ENCODE results near the gene LPP.

The LPP gene

GRCh38 chr3:188480011-188480410 lies 326.1 kb downstream of the LPP start:
- DNase-seq (ENCODE audit: low spot score), result no peak

GRCh38 chr3:188482929-188483328 lies 329.0 kb downstream of the LPP start:
- no peak for DNase-seq (ENCODE audit: low spot score)

GRCh38 chr3:188486126-188486525 lies 332.2 kb downstream of the LPP start:
- DNase-seq (ENCODE audit: low spot score), result no peak

GRCh38 chr3:188486952-188487351 lies 333.0 kb downstream of the LPP start:
- no peak for DNase-seq (ENCODE audit: low spot score)

GRCh38 chr3:188487652-188488051 lies 333.7 kb downstream of the LPP start:
- DNase-seq (ENCODE audit: low spot score), result no peak

DNA sequence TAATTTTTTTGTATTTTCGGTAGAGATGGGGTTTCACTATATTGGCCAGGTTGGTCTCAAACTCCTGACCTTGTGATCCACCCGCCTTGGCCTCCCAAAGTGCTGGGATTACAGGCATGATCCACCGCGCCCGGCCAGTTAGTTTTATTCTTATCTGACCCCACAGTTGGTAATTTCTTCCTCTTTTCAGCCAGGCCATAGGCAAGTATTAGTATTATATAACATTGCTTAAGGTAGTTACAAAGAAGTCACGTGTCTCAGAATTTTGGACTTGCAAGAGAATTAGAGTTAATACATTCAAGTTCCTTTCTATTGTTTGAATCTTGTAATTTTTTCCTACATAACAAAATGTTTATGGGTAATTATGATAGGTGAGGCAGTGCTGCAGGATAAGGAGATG lies 334.8 kb downstream of the LPP start:
- no peak for DNase-seq (ENCODE audit: low spot score)

DNA sequence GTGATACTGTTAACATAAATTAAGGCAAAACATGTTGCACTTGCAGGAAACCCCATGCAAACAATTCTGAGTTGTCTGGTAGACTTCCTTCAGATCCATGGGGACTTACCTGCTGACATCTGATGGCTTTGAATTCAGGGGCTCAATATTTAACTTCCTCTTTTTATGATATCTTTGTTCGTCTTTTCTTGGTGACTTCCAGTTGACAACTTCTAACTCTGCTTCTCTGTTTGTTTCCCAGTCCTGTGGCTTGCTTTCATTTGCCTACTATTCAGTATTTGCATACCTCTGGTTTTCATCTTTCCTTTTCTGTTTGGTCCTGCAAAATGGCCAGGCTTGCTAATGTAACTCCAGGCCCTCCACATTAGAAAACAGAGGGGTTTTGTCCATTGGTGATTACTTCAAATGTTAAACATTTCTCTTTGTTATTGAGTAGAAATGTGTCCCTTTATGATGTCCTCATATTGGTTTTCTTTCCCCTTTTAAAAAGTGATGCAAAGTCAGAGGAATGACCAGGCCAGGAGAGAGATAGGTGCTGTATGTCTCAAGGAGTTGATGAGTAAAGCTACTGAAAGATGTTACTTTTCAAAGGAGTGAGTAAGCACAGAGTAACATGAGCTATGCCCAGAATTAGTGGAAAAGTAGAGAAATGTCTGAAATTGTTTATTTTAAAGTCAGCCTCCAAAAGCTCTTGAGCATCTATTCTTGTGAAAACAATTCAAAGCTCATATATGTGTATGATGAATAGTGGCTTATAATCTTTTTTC lies 335.9 kb downstream of the LPP start:
- DNase-seq (ENCODE audit: low spot score), result peak; percentile 74

DNA sequence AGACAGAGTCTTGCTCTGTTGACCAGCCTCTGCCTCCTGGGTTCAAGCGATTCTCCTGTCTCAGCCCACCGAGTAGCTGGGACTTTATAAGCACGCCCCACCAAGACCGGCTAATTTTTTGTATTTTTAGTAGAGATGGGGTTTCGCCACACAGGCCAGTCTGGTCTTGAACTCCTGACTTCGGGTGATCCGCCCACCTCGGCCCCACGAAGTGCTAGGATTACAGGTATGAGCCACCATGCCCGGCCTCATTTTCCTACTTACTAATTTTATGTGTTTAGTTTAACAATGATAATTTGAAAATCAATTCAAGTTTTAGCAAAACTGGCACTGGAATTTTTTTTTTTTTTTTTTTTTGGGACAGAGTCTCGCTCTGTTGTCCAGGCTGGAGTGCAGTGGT lies 336.5 kb downstream of the LPP start:
- no peak for DNase-seq (ENCODE audit: low spot score)

- no peak for DNase-seq (ENCODE audit: low spot score)
Measured at GRCh38 chr3:188491276-188491687, 337.3 kb downstream of the LPP start.

- no peak for DNase-seq (ENCODE audit: low spot score)
Measured at GRCh38 chr3:188496390-188496789, 342.4 kb downstream of the LPP start.

DNA sequence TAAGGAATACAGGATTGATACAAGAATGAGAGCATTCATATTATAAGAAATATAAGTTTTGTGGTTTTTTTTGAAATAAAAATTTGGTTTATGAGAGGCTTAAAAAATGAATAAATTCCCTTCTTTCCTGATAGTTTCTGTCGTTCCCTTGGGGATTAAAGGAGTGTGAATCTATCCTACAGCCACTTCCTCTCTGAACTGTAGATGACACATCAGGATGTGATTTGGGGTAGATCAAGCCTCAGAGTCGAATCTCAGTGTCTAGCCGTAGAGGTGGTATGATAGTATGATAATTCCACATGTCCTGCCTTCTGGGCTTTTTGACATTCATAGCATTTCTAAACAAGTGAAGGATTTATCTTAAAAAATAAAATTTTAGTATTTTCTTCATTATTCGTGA lies 343.1 kb downstream of the LPP start:
- DNase-seq (ENCODE audit: low spot score), result no peak

- DNase-seq (ENCODE audit: low spot score), result no peak
Measured at GRCh38 chr3:188503647-188504046, 349.7 kb downstream of the LPP start.

GRCh38 chr3:188505151-188505550 lies 351.2 kb downstream of the LPP start:
- DNase-seq (ENCODE audit: low spot score), result no peak

DNA sequence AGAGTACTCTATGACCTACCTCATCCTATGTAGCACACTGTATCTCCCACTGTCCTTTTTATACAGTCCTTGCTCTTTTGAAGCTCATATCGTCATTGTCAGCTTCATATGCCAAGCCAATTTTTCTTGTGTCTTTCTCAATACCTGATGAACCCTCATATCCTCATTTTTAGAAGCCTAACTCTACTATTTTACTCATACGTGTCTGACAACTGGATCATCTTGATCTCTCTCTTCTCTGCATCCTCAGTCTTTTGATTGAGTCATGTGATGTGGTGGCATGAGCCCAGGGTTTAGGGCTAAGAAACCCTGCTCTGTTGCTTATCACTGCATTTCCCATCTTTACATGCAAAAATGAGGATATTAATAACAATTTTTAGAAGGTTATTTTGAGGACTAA lies 352.0 kb downstream of the LPP start:
- no peak for DNase-seq (ENCODE audit: low spot score)

DNA sequence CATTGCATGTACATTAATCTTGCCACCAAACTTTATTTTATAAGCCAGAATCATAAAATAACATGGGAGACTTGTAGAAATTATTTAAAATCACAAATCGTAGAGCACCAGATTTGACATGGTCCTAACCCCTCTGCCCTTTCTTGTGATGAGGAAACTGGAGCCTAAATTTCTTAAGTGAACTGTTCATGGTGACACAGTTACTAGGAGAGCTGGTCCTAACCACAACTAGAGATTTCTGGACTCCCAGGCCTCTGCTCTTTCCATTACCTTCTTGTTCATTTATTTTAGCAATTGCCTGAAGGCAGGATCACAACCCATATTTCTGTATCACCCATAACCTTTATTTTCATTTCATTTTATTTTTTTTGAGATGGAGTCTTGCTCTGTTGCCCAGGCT lies 352.5 kb downstream of the LPP start:
- no peak for DNase-seq (ENCODE audit: low spot score)

- DNase-seq (ENCODE audit: low spot score), result peak; percentile 21
Measured at GRCh38 chr3:188507244-188507720, 353.3 kb downstream of the LPP start.

DNA sequence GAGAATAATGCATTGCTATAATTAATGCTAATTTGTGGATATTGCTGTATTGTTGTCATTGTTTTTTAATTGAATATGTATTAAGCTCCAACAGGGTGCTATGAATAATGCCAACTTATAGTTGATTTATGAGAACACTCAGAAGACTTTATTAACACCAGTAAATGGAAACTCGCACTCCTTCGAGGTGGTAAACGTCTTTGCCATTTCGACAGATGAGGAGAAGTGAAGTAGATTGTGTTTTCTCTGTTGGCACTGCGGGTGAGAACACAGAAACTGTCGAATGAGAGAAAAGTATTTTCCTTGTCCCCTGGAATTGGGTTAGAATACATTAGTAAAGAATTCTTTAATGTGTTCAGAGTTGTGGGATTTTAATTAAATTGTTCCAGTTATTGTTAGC lies 354.5 kb downstream of the LPP start:
- no peak for DNase-seq (ENCODE audit: low spot score)

DNA sequence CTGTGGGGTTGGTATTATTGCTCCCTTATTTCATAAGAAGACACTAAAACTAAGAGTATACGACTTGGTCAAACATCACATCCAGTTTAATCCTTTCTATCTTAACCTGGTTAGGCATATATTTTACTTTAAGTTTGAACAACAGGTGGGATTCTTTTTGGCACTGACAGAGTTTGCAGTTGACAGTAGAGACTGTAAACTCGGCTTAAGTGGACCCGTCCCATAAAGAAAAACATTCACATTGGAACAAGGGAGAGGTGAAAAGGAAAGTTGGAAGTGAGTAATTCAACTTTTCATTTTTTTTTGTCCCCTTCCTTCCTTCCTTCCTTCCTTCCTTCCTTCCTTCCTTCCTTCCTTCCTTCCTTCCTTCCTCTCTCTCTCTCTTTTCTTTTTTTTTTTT lies 355.4 kb downstream of the LPP start:
- no peak for DNase-seq (ENCODE audit: low spot score)

DNA sequence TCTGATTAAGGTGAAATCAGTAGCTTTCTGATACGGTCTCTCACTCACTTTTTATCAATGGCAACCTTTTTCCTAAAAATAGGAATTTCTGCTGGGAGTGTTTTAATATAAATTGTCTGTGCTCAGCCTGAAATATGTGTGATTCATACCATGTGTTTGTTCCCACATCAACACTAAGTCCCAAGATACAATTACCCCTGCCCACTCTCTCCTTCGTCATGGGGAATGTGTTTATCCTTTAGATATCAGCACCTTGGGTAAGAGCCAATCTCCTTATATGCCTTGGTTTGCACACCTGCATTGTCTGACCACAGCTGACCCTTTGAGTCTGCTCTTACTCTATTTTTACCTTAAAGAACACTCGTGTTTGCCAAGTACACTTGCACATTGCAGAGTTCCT lies 356.4 kb downstream of the LPP start:
- DNase-seq (ENCODE audit: low spot score), result no peak

GRCh38 chr3:188513662-188514328 lies 359.8 kb downstream of the LPP start:
- no peak for DNase-seq (ENCODE audit: low spot score)

DNA sequence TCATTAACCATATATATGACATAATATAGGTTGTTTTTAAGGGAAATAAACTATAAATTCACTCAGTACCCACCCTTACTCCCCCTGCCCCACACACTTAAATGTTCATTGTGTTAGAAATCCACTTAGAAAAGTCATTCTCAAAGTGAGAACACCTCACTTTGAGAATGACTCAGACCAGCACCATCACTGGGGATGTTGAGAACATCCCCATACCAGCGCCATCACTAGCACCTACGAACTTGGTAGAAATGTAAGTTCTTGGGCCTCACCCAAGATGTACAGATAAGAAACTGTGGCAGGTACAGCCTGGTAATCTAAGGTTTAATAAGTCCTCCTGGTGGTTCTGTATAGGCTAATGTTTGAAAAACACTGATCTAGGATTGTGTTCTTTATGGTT lies 362.6 kb downstream of the LPP start:
- DNase-seq (ENCODE audit: low spot score), result no peak

- no peak for DNase-seq (ENCODE audit: low spot score)
Measured at GRCh38 chr3:188518416-188518815, 364.5 kb downstream of the LPP start.

DNA sequence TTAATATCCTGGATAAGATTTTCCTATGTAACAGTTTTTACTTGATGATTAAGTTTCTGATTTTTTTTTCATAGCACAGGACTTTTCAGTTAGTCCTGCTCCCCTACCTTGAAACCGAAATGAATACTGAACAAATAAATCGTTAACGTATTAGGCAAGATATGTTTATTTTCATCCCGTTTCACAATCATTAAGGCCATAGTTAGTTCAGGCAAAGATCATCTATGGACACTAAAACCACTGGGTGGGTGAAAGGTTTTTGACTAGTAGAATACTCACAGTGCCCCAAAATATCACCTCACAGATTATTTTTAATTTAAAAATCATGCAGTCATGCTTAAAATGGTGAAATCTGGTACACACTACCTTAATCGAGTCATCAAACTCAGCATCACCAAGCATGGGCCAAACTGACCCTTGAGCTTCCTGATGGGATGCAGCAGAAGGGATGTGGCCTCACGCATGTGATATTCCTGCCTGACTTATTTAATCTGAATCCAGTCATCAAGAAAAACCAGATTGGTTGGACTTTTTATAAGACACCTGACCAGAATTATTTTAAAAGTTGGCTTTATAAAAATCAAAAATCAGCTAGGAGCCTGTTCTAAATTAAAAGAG lies 365.0 kb downstream of the LPP start:
- DNase-seq (ENCODE audit: low spot score), result no peak

All from germinal center (tissue), 1 donor.